ENCODE measurements around the gene CCDC149.

GRCh38 chr4:24808955-24809354 lies 103.9 kb downstream of the CCDC149 start:
- TF ChIP-seq CTCF (IDR thresholded peaks at IDR 0.05) (no peak), POLR2A (IDR thresholded peaks at IDR 0.05) (no peak)

All from transverse colon (tissue), 3 donors.